Neural progenitor cell (in vitro differentiated cells): Measurements from ENCODE around the gene FEM1B.

Experiments
- CTCF ChIP-seq: fragments of 200-600 bp; sonication (generic); IDR thresholded peaks from 2 replicates; pipeline ENCODE4 v1.5.1; 2017; ENCODE audit warnings: antibody characterized with exemption, mild to moderate bottlenecking
- EZH2 ChIP-seq: fragments of 200-600 bp; sonication (generic); IDR thresholded peaks from 2 replicates; pipeline ENCODE4 v1.6.1; 2017; ENCODE audit warnings: antibody characterized with exemption, mild to moderate bottlenecking, moderate library complexity
- EZH2phosphoT487 ChIP-seq: fragments of 200-600 bp; sonication (generic); IDR thresholded peaks from 2 replicates; pipeline ENCODE4 v1.6.1; 2017; ENCODE audit warnings: antibody characterized with exemption

- TF ChIP-seq CTCF: no peak
- no peak for TF ChIP-seq EZH2phosphoT487
- no peak for TF ChIP-seq EZH2
These were observed 42.5 kb downstream of the FEM1B start for GRCh38 chr15:68319997-68320396.
